LNCaP clone FGC (cell line): Measurements from ENCODE around the gene PPL.
"Not testable (repeated sequence)": the region's sequence is repeated elsewhere in the genome, so short reads cannot be mapped to it uniquely, and the experiment has no call there.

Experiments used
- DNase-seq: peaks from one replicate; pipeline ENCODE4 v3.0.0-alpha.2; 2011; ENCODE audit warnings: low read depth
- H3K4me3 ChIP-seq: 2 replicates; pipeline ENCODE4 v1.5.1; 2011; ENCODE audit warnings: mild to moderate bottlenecking, low read depth, low read length, control low read depth
- CTCF ChIP-seq: IDR thresholded peaks from 2 replicates; pipeline ENCODE4 v1.5.1; 2012; ENCODE audit warnings: mild to moderate bottlenecking; ENCODE audit not compliant: control insufficient read depth, insufficient read depth; ENCODE audit errors: extremely low read depth

PPL gene

GRCh38 chr16:4968879-4969483 lies 32.0 kb upstream of the PPL start:
- TF ChIP-seq CTCF = no peak
- no peak overlapping the region for H3K4me3 ChIP-seq
- DNase-seq = no peak

- DNase-seq, H3K4me3 ChIP-seq: not testable (repeated sequence)
These were observed 31.3 kb upstream of the PPL start for GRCh38 chr16:4968278-4968677.

- TF ChIP-seq CTCF = no peak
- no peak for DNase-seq
These were observed 29.9 kb upstream of the PPL start for GRCh38 chr16:4966736-4967453.

GRCh38 chr16:4963527-4963926 lies 26.6 kb upstream of the PPL start:
- H3K4me3 ChIP-seq, DNase-seq: not testable (repeated sequence)

More at GRCh38 chr16:4966736-4967453, 29.9 kb upstream of the PPL start:
- H3K4me3 ChIP-seq = no peak overlapping the region

GRCh38 chr16:4962716-4963115 lies 25.8 kb upstream of the PPL start:
- no peak overlapping the region for H3K4me3 ChIP-seq
- DNase-seq = no peak
- no peak for TF ChIP-seq CTCF

GRCh38 chr16:4960579-4960978 lies 23.6 kb upstream of the PPL start:
- DNase-seq = no peak
- TF ChIP-seq CTCF = no peak

GRCh38 chr16:4958510-4959438 lies 21.8 kb upstream of the PPL start:
- peak overlapping the region; percentile 45 for H3K4me3 ChIP-seq
- no peak for DNase-seq
- no peak for TF ChIP-seq CTCF

More at GRCh38 chr16:4960579-4960978, 23.6 kb upstream of the PPL start:
- H3K4me3 ChIP-seq = no peak overlapping the region
